ENCODE results near the gene RXRB. TPM values are rescaled to one million over a fixed set of nuclear protein-coding genes. Genes with fewer than 3 reads are reported as not detected.

RXRB gene
- total and polyA plus RNA-seq, 7 donors: 19.2 to 45.9 (median 34.7) TPM

DNA sequence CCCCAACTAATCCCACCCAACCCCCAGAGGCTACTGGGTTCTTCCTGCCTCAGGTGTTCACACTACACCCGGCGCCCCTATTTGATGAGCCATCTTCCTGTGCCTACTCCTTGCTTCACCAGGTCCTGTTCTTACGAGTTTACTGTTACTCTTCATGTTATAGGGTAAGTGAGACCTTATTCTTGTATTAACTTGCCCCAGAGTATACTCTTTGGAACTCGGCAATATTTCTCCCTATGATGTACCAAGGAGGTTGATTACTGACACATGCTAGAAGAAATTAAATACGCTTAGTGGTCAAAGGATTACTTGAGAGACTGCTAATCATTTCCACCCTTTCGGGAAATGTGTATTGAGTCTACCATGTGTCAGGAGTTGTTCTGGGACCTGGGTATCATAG, 16.8 kb upstream of the RXRB start:
- ATAC-seq (no peak), DNase-seq (no peak)
- WGBS, 3 donors: 81 to 87% (median 82%) methylated on average over 6 of the region's 6 CpGs
- Histone ChIP-seq H3K27me3 (ENCODE audit: insufficient read depth in 3 of 3, low read length in 2 of 3) (peaks cover 0 to 7% (median 0%) of the 10 kb centered on the region in 3 donors), H3K4me3 (no peak overlapping the region), H3K9me3 (no peaks in the 10 kb centered on the region), H3K4me1 (peaks cover 8% of the 10 kb centered on the region), H3K36me3 (ENCODE audit: insufficient read depth in 1 of 2, low read depth in 1 of 2) (no peaks in the 10 kb centered on the region), H3K27ac (no peak overlapping the region)
- TF ChIP-seq, protein P1, sequence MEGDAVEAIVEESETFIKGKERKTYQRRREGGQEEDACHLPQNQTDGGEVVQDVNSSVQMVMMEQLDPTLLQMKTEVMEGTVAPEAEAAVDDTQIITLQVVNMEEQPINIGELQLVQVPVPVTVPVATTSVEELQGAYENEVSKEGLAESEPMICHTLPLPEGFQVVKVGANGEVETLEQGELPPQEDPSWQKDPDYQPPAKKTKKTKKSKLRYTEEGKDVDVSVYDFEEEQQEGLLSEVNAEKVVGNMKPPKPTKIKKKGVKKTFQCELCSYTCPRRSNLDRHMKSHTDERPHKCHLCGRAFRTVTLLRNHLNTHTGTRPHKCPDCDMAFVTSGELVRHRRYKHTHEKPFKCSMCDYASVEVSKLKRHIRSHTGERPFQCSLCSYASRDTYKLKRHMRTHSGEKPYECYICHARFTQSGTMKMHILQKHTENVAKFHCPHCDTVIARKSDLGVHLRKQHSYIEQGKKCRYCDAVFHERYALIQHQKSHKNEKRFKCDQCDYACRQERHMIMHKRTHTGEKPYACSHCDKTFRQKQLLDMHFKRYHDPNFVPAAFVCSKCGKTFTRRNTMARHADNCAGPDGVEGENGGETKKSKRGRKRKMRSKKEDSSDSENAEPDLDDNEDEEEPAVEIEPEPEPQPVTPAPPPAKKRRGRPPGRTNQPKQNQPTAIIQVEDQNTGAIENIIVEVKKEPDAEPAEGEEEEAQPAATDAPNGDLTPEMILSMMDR (IDR thresholded peaks at IDR 0.05): no peak
- intact Hi-C loops (cut with DNase I): no loop called here

DNA sequence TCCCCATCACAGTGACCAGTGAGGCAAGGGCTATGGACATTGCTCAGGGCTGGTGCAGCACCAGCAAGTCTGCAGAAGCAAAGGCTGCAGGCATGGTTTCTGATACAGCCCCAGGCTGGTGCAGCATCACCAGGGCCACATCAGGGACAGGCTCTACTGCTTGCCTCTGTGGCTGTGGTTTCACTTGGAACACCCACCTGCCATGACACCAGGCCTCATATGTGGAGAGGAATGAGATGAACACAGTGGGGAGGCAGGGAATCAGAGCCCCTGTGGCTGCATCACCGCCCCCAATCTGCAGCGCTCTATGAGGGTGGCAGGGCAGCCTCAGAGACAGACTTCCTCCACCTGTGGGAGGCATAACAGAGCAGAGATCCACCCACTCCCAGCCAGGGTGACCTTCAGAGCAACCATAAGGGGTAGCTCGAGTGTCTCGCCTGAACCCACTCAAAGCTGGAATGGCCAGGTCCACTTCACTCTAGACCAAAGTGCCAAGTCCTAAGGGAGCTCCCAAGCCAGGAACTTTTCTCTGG, 15.7 kb upstream of the RXRB start:
- H3K27ac ChIP-seq: no peak overlapping the region
- no peak overlapping the region for H3K4me3 ChIP-seq
- DNase-seq: no peak
- no peaks in the 10 kb centered on the region for H3K9me3 ChIP-seq
- TF ChIP-seq, protein P1 (IDR thresholded peaks at IDR 0.05): no peak
- H3K36me3 ChIP-seq (ENCODE audit: insufficient read depth in 1 of 2, low read depth in 1 of 2): peaks cover 0 to 8% of the 10 kb centered on the region in 2 donors
- peaks cover 8% of the 10 kb centered on the region for H3K4me1 ChIP-seq
- ATAC-seq: no peak
- intact Hi-C loops (cut with DNase I): no loop called here
- H3K27me3 ChIP-seq (ENCODE audit: insufficient read depth in 3 of 3, low read length in 2 of 3): peaks cover 0 to 7% (median 0%) of the 10 kb centered on the region in 3 donors
- 87 to 91% (median 91%) methylated on average over 4 of the region's 4 CpGs for WGBS, 3 donors

DNA sequence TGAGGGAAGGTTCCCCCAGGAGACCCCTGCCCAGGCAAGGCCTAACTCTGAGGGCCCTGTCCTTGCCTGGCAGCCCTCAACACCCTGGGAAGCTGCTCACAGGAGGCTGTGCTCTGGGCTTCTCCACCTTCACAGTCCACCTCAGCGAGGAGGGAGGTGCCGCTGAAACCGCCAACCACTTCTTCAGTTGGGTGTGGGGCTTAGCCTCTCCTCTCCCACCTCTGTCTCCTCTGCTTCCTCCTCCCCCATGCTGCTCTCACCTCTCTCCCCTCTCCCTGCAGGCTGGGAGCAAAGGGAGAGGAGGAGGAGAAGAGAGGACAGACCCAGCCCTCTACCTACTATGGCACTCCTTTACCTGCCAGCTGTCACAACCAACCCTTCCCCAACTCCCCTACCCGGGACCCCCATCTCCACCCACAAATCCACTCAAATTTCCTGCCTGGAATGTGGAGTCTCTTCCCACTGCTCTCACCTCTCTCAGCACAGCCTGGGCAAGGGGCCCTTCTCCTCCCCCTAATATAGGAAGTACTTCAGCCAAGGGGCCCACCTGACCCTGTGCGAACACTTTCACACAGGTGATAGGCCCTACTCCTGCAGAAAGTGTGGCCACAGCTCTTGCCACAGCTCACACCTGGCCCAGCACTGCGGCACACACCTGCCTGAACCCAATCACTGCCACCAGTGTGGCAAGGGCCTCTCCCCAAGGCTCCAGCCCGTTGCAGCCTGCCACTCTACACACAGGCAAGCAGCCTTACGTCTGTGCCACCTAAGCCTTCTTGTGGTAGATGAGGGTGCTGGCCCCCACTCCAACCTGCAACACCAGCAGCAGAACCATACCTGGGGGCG, 15.0 kb upstream of the RXRB start:
- DNase-seq (no peak), ATAC-seq (no peak)
- 73 to 79% (median 76%) methylated on average over 9 of the region's 9 CpGs for WGBS, 3 donors
- Histone ChIP-seq H3K9me3 (no peaks in the 10 kb centered on the region), H3K27me3 (ENCODE audit: insufficient read depth in 3 of 3, low read length in 2 of 3) (peaks cover 0 to 7% (median 0%) of the 10 kb centered on the region in 3 donors), H3K27ac (no peak overlapping the region), H3K4me3 (no peak overlapping the region), H3K4me1 (peaks cover 8% of the 10 kb centered on the region), H3K36me3 (ENCODE audit: insufficient read depth in 1 of 2, low read depth in 1 of 2) (peaks cover 0 to 14% of the 10 kb centered on the region in 2 donors)
- TF ChIP-seq, protein P1 (IDR thresholded peaks at IDR 0.05): no peak
- intact Hi-C loops (cut with DNase I): no loop called here

- Histone ChIP-seq H3K27me3 (ENCODE audit: insufficient read depth in 3 of 3, low read length in 2 of 3) (no peaks in the 10 kb centered on the region), H3K27ac (no peak overlapping the region), H3K4me1 (peaks cover 8% of the 10 kb centered on the region), H3K4me3 (peak overlapping the region; percentile 67), H3K9me3 (no peaks in the 10 kb centered on the region), H3K36me3 (ENCODE audit: insufficient read depth in 1 of 2, low read depth in 1 of 2) (peaks cover 0 to 26% of the 10 kb centered on the region in 2 donors)
- DNase-seq: no peak
- intact Hi-C loops (cut with DNase I): no loop called here
- TF ChIP-seq, protein P1 (IDR thresholded peaks at IDR 0.05): no peak
- ATAC-seq: peak in 2 of 4 donors; percentile 7 to 19
- 16 to 26% (median 18%) methylated on average over 7 to 9 of the region's 9 CpGs for WGBS, 3 donors
These were observed 13.5 kb upstream of the RXRB start for GRCh38 chr6:33213989-33214335.

Measured in psoas muscle (tissue), 8 donors.